IPS-18a (cell line): ENCODE measurements around the gene ARL8A.
"Not testable (repeated sequence)": the region's sequence is repeated elsewhere in the genome, so short reads cannot be mapped to it uniquely, and the experiment has no call there.

ENCODE experiments used
- H3K27ac ChIP-seq: one replicate; pipeline ENCODE4 v1.5.1; 2013; ENCODE audit warnings: low read length
- H3K27me3 ChIP-seq: one replicate; pipeline ENCODE4 v1.6.1; 2013; ENCODE audit warnings: mild to moderate bottlenecking, low read length; ENCODE audit not compliant: control insufficient read depth, insufficient read depth
- H3K36me3 ChIP-seq: one replicate; pipeline ENCODE4 v1.6.1; 2013; ENCODE audit warnings: low read depth, low read length; ENCODE audit not compliant: control insufficient read depth
- H3K4me1 ChIP-seq: one replicate; pipeline ENCODE4 v1.6.1; 2013; ENCODE audit warnings: low read depth, low read length; ENCODE audit not compliant: control insufficient read depth
- H3K4me3 ChIP-seq: one replicate; pipeline ENCODE4 v1.5.1; 2013; ENCODE audit warnings: low read length
- H3K9ac ChIP-seq: one replicate; pipeline ENCODE4 v1.6.1; 2013; ENCODE audit warnings: mild to moderate bottlenecking, low read length, moderate library complexity
- H3K9me3 ChIP-seq: one replicate; pipeline ENCODE4 v1.6.1; 2013; ENCODE audit warnings: low read depth, low read length; ENCODE audit not compliant: control insufficient read depth

ARL8A gene

DNA sequence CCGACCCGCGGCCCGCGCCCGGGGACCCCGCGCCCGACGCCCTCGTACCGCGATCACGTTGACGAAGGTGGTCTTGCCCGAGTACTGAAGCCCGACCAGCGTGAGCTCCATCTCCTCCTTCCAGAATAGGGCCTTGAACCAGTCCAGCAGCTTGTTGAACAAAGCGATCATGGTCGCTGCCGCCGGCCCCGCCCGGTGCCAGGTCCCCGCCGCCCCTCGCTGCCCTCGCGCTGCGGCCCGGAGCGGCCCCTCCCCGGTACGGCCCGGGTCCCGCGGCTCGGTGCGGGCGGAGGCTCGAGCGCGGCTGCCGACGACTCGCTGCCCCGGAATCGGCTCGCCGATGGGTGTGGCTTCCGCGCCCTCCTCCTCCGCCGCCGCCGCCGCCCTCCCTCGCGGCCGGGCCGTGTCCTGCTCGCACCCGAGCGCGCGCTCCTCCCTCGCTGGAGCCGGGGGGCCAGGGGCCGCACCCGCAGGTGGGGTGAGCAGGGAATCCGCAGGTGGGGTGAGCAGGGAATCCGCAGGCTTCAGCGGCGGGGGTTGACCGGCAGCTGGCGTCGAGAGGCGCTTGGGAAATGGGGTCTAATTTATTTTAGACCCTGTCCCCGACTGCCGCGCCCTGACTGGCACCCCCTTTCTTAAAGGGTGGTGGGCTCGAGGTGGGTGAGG lies at the start of gene ARL8A:
TSS of gene ARL8A (minus strand) at position 336 of the 666 bp plus-strand sequence. CDS start at position 171, 165 bp downstream.
- H3K4me1 ChIP-seq: peaks cover 11% of the 10 kb centered on the region
- H3K27ac ChIP-seq: no peak within 1 kb of the TSS
- peak within 1 kb of the TSS; percentile 63 for H3K9ac ChIP-seq

DNA sequence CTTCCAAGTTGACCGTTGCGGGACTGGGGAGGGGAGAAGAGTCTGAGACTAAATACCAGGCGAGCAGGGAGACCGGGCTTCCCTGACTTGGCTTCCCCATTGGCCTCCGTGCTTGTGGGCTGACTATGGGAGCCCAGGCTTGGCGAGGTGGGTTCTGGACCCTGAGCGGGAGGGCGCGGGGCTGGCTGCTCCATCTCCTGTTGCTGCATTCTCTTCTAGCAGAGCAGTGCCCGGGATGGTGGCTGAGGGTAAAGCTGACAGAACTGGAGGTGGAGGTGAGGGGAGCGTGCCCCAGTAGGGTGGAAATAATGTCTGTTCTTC lies 49.8 kb upstream of the ARL8A start:
- Histone ChIP-seq H3K4me1 (peaks cover 6% of the 10 kb centered on the region), H3K27ac (no peak overlapping the region), H3K9me3 (no peaks in the 10 kb centered on the region), H3K27me3 (peaks cover 32% of the 10 kb centered on the region), H3K36me3 (no peaks in the 10 kb centered on the region), H3K9ac (no peak overlapping the region), H3K4me3 (peak overlapping the region; percentile 35)

More for the DNA sequence above, at the start of gene ARL8A:
- H3K4me3 ChIP-seq: peak within 1 kb of the TSS; percentile 93
- H3K36me3 ChIP-seq: no peaks in the 10 kb centered on the region
- H3K27me3 ChIP-seq: peaks cover 12% of the 10 kb centered on the region
- H3K9me3 ChIP-seq: no peaks in the 10 kb centered on the region

DNA sequence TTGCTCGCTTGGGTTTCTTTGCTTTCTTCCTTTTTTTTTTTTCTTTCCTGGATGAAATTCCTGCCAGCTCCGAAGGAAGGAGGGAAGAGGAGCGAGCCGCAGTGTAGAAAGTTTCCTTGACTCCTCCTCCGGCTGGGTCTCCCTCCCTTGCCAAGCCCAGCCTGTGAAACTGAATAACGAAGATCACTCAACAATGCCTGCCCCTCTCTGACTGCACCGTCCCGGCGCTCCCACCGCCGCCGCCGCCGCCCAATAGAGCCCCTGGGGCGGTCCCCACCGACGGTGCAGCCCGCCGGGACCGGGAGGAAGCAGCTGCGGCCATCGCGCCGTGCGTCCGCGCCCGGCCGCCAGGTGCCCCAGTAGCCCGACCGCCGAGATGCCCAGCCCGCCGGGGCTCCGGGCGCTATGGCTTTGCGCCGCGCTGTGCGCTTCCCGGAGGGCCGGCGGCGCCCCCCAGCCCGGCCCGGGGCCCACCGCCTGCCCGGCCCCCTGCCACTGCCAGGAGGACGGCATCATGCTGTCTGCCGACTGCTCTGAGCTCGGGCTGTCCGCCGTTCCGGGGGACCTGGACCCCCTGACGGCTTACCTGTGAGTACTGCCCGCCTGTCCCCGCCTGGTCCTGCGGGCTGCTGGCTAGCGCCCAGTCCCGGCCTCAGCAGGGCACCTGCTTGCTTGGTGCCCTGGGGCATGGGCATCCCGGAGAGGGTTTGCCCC lies 49.2 kb upstream of the ARL8A start, which contains the start of gene LGR6:
TSS of gene LGR6 (plus strand) at position 186 of the 714 bp plus-strand sequence. CDS start at position 377, 191 bp downstream.
- peak within 1 kb of the TSS; percentile 35 for H3K4me3 ChIP-seq
- no peak within 1 kb of the TSS for H3K9ac ChIP-seq
- H3K27me3 ChIP-seq: peaks cover 32% of the 10 kb centered on the region
- no peak within 1 kb of the TSS for H3K27ac ChIP-seq
- no peaks in the 10 kb centered on the region for H3K9me3 ChIP-seq
- H3K4me1 ChIP-seq: peaks cover 6% of the 10 kb centered on the region
- no peaks in the 10 kb centered on the region for H3K36me3 ChIP-seq

DNA sequence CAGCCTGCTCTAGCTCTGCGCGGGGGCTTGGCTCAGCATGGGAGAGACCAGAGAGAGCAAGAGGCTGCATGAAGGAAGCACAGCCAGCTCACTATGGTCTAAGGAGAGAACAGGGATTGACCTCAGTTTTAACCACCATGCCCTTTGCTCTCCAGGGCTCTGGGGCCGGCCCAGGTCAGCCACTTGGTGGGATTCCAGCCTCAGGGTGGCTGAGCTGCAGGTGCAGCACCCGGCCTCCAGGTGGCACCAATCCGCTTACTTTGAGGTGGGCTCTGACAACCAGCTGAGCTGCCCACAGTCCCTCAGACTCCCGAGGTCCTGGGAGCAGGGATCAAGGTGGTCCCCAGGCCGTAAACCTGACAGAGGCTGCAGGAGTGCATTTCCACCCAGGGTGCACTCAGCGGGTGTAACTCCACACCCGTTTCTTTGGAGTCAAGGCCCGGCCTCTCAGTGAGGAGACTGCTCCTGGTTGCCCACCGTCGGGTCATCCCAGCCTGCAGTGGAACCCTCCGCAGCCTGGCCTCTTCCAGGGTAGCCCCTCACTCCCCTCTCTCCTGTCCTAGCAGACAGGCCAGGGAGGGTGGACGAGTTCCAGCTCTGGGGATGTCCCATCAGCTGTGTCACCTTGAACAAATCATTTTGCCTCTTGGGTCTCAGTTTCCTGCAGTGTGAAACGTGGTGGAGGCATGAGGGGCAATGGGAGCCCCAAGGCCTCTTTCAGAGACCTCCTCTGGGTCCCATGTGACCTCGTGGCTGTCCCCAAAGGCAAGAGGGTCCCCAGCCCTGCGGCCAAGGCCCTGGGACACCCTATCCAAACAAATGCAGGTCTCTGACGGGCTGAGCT lies 48.5 kb upstream of the ARL8A start:
- H3K27me3 ChIP-seq: peaks cover 32% of the 10 kb centered on the region
- no peak overlapping the region for H3K27ac ChIP-seq
- no peak overlapping the region for H3K9ac ChIP-seq
- H3K9me3 ChIP-seq: no peaks in the 10 kb centered on the region
- no peaks in the 10 kb centered on the region for H3K36me3 ChIP-seq
- H3K4me1 ChIP-seq: peaks cover 6% of the 10 kb centered on the region
- H3K4me3 ChIP-seq: peak overlapping the region; percentile 35

DNA sequence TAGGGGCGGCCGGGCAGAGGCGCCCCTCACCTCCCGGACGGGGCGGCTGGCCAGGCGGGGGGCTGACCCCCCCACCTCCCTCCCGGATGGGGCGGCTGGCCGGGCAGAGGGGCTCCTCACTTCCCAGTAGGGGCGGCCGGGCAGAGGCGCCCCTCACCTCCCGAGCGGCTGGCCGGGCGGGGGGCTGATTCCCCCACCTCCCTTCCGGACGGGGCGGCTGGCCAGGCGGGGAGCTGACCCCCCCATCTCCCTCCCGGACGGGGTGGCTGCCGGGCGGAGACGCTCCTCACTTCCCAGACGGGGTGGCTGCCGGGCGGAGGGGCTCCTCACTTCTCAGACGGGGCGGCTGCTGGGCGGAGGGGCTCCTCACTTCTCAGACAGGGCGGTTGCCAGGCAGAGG lies 46.9 kb upstream of the ARL8A start:
- H3K36me3 ChIP-seq, H3K4me3 ChIP-seq, H3K4me1 ChIP-seq, H3K27ac ChIP-seq, H3K9ac ChIP-seq, H3K9me3 ChIP-seq: not testable (repeated sequence)
- H3K27me3 ChIP-seq: peaks cover 32% of the 10 kb centered on the region

DNA sequence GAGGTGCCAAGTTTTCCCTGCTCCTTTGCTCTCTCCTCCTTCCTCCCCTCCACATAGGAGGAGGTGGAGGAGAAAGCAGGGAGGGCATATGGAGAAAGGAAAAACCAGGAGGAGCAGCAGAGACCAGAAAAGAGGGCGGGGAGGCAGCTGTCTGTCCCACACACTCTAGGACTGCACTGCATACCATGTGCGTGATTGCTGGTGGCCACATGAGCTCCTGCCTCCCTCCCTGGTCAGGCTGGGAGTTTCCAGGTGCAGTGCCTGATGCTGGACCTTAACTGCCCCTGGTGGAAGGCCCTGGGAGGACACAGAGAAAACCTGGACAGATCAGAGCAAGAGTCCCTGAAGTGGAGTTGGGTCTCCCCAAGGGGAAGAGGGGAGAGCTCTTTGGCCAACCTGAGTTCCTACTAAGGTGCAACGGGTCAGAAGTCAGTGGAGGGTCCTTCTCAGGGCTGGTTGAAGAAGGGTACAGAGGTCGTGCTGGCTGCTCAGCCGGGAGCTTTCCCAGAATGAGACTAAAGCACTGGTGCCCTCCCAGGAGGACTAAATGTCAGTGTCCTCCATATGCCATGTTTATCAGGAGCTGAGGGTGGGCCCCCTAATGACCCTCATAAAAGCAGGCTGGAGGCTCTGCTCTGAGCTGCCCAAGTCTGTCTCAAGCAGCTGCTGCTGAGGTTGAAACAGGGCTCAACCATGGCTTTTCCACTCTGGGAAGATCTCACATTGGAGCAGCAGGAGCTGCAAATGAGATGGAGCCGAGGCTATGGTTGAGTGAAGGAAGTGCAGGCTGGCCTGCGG lies 45.6 kb upstream of the ARL8A start:
- Histone ChIP-seq H3K27me3 (peaks cover 23% of the 10 kb centered on the region), H3K9ac (no peak overlapping the region), H3K36me3 (no peaks in the 10 kb centered on the region), H3K4me3 (no peak overlapping the region), H3K27ac (no peak overlapping the region), H3K9me3 (no peaks in the 10 kb centered on the region), H3K4me1 (peaks cover 6% of the 10 kb centered on the region)

DNA sequence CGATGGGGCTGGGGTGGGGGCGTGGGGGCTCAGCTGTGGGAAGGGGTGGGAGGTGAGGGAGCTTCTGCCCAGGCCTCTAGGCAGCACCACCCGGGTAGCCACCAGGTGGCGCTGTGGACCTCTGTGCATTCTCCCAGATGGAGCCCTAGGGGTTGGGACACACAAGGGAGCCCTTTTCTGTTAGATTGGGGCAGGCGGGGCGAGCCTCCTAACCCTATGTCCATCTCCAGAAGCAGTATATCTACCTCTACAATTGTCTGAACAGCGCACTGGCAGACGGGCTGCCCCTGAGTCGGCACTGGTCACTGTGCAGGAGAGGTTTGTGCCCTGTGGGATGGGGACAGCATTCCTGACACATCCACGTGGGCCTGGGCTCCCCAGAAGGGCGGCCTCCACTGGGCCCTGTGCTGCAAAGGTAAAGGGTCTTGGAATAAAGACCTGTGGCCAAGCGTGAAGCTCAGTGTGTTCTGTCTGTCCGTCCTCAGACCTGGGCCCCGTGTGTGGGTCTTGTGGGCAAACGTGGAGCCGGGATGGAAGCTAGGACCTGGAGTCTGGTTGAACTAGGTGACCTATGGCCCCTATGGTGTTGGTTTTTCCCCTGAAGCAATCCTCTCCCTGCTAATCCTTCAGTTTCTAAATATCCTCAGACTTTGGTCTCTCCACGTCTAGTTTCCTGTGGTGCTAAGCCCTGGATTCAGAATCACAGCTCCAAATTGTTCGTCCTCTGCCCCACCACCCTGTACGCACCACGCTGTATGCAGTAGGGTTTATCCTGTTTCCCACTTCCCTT lies 44.7 kb upstream of the ARL8A start:
- Histone ChIP-seq H3K9ac (no peak overlapping the region), H3K4me1 (peaks cover 6% of the 10 kb centered on the region), H3K27ac (no peak overlapping the region), H3K36me3 (no peaks in the 10 kb centered on the region), H3K4me3 (no peak overlapping the region), H3K27me3 (peaks cover 14% of the 10 kb centered on the region), H3K9me3 (no peaks in the 10 kb centered on the region)

DNA sequence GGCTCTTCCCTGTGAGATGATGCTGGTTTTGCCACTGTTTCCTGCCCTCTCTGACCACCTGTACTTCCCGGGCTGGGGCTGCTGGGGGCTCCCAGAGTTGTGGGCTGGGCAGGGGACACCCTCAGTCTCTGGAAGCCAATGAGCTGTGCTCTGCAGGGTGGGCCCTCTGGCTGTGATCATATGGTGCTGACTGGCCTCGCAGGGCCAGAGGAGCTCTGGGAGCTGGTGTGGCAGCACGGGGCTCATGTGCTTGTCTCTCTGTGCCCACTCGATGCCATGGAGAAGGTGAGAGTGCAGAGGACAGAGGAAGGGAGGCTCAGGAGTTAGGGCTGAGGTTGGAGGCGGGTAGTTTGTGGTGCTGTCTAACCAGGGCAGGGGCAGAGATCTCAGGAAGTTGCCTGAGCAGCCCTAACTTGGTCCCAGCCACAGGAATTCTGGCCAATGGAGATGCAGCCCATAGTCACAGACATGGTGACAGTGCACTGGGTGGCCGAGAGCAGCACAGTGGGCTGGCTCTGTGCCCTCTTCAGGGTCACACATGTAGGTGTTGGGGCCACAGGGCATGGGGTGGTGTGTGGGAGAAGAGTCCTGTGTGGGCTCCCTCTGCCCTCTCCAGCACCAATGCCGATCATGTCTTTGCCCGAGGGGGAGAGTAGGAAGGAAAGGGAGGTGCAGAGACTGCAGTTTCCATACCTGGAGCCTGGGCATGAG lies 43.3 kb upstream of the ARL8A start:
- Histone ChIP-seq H3K9ac (no peak overlapping the region), H3K27ac (no peak overlapping the region), H3K9me3 (no peaks in the 10 kb centered on the region), H3K4me1 (no peaks in the 10 kb centered on the region), H3K36me3 (no peaks in the 10 kb centered on the region), H3K4me3 (no peak overlapping the region), H3K27me3 (peaks cover 1% of the 10 kb centered on the region)

DNA sequence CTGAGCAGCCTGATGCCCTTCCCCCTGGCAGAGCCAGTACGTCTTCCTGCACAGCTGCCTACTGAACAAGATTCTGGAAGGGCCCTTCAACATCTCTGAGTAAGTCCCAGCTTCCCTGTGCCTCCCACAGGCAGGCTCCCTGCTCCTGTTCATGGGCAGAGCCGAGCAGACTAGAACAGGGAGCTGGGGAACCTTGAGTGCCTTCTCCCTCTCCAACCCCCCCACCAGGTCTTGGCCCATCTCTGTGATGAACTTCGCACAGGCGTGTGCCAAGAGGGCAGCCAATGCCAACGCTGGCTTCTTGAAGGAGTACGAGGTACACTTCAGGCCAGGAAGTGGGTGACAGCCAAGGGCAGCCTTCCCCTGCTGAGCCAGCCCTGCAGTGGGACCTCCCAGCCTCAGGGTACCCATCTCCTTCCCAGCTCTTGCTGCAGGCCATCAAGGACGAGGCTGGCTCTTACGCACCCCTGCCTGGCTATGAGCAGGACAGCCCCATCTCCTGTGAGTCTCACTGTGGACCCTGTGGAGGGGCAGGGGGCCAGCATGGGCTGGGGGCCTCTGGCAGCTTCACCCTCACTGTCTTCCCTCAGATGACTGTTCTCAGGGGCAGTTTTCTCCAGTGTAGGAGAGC lies 42.6 kb upstream of the ARL8A start:
- Histone ChIP-seq H3K36me3 (no peaks in the 10 kb centered on the region), H3K4me3 (no peak overlapping the region), H3K27ac (no peak overlapping the region), H3K9me3 (no peaks in the 10 kb centered on the region), H3K27me3 (no peaks in the 10 kb centered on the region), H3K4me1 (no peaks in the 10 kb centered on the region), H3K9ac (no peak overlapping the region)

DNA sequence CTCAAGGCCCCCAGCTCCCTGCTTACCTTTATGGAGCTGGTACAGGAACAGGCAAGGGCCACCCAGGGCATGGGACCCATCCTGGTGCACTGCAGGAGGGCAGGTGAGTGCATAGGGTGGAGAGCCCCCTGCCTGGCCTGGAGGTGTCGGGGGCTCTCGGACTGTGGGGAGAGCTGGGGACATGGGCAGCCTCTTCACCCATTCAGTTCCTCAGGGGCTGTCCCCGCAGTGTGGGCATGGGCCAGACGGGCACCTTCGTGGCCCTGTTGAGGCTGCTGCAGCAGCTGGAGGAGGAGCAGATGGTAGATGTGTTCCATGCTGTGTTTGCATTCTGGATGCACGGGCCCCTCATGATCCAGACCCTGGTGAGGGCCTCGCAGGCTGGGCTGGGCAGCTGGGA lies 41.8 kb upstream of the ARL8A start:
- no peaks in the 10 kb centered on the region for H3K4me1 ChIP-seq
- H3K9ac ChIP-seq: no peak overlapping the region

More for the DNA sequence above, 41.8 kb upstream of the ARL8A start:
- H3K9me3 ChIP-seq: no peaks in the 10 kb centered on the region
- H3K36me3 ChIP-seq: no peaks in the 10 kb centered on the region
- no peaks in the 10 kb centered on the region for H3K27me3 ChIP-seq
- no peak overlapping the region for H3K27ac ChIP-seq
- H3K4me3 ChIP-seq: no peak overlapping the region
